ENCODE results near the gene IQCN. TPM values are rescaled to one million over a fixed set of nuclear protein-coding genes. Genes with fewer than 3 reads are reported as not detected.

IQCN gene
- 1.3 and 2.1 TPM in 2 replicates for total RNA-seq

DNA sequence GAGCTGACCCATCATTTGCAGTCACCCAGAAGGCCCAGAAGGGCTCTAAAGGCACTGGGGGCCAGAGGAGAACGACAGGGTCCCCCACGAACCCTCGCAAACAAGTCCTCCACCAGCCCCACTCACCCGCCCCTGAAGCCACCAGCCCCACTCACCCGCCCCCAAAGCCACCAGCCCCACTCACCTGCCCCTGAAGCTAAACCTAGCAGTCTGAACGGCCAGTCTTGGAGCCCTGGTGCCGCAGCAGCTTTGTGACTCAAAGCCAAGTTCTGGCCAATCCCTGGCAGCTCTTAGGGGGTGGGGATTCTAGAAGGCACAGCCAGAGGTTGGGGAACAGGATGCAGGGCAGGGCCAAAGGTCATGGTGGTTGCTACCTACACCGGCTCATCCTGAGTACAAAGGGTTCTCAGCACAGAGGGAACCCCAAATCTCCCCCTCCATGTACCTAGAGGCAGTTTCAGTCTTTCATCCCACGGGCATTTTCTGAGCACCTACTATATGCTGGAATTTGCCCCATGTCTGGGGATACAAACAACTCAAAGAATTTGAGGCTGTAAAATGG, at the start of gene IQCN:
IQCN (minus strand) TSS at position 234 of the 562 bp plus-strand sequence. CDS start 4,974 bp downstream, outside the sequence.

DNA sequence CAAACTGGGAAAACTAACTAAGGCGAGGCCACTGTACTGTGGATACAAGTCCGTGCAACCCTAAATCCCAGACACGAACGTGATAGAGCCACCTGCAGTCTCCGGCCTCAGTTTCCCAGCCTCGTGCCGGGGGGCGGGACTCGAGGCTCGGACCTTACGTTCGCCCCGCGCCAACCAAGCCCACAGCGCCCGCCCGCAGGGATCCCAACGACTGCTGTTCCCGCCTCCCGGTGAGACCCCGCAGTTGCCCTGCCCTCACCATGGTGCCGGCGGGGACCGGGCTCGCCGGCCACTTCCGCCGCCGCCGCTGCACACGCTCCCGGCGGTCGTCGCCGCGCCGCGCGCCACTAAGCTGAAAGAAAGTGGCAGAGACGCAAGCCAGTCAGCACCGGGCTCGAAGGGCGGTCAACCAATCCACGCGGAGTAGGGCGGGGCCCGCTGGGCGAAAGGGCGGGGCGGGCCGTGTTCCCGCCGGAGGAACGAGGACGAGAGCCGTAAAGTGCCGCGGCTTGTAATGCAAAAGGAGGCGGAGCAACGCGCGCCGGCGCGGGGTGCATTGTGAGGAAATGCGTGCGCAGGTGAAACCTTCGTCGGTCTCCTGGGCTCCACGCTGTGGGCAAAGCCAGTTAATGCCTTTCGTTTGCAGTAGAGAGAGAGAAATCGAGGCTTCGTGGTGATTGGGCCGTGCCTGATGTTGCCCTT, 48.7 kb upstream of the IQCN start, which contains the start of gene LSM4:
LSM4 (minus strand) TSS at position 318 of the 702 bp plus-strand sequence; CDS start at position 262, 56 bp downstream.

DNA sequence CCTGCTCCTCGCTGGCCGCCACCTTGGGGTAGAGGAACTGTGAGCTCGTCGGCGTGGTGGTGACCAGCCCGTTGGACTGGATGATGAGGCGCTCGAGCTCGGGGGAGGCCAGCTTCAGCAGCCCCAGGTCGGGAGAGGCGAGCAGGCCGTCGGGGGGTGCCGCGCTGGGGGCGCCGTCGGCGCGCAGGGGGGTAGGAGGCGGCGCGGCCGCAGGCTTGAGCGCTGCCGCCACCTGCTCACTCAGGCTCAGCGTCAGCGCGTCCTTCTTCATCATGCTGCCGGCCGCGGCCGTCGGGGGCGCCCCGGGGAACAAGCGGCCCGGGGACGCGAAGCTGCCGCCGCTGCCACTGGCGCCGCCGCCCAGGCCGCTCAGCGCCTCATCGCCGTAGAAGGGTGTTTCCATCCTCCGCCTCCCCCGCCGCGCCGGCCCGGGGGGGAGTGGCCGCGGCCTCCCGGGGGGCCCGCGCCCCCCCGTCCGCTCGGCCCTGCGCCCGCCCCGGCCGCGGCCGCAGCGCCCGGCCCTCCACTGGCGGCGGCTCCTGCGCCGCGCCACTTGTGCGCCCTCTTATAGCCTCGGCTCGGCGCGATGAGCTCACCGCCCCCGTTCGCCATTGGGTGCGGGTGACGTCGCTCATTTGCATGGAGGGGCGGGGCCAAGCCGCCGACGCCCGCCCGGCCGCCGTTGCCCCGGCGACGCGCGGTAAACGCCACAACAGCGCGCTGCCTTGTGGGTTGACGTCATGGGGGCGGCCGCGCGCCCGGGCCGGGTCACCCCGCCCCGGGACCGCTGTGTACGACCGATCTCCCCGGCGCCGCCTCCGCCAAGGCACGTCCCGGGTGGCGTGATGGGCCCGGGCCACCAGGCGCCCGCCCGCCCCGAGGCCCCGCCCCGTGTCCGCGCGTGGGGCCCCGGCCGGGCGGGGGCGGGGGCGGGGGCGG, 7.1 kb upstream of the IQCN start, which contains the start of gene JUND:
JUND (minus strand) TSS at position 541 of the 939 bp plus-strand sequence; CDS start at position 403, 138 bp downstream.

GRCh38 chr19:18225702-18226468, 48.4 kb downstream of the IQCN start, which contains the start of gene PDE4C:
TSS of gene PDE4C (minus strand) at chr19:18226438. CDS start at chr19:18226415, 23 bp downstream.

Small RNA genes within 50 kb of the gene (small RNA-seq; reads per million reads assigned to genes)
- not detected for gene MIR3188
- not detected for gene RPL39P38

Other genes starting within 250 kb of the IQCN start
- gene IL12RB1, start 187.5 kb downstream of the IQCN start, total RNA-seq, result 0.26 and 0.32 TPM in 2 replicates
- gene MAST3, start 176.7 kb downstream of the IQCN start, total RNA-seq, result 3.8 and 4.3 TPM in 2 replicates
- 22.7 and 30.7 TPM in 2 replicates for gene PIK3R2, start 121.3 kb downstream of the IQCN start, total RNA-seq
- 9.3 and 11.3 TPM in 2 replicates for gene IFI30, start 100.6 kb downstream of the IQCN start, total RNA-seq
- gene MPV17L2, start 81.2 kb downstream of the IQCN start, total RNA-seq, result 6.2 and 8.1 TPM in 2 replicates
- 0.65 and 1.2 TPM in 2 replicates for gene RAB3A, start 70.4 kb downstream of the IQCN start, total RNA-seq
- under 0.01 and 0.22 TPM in 2 replicates for gene PDE4C, start 48.0 kb downstream of the IQCN start, total RNA-seq
- gene JUND, start 7.2 kb upstream of the IQCN start, total RNA-seq, result 63.7 and 69.0 TPM in 2 replicates
- gene LSM4, start 48.6 kb upstream of the IQCN start, total RNA-seq, result 77.4 and 80.5 TPM in 2 replicates
- 23.5 and 28.8 TPM in 2 replicates for gene PGPEP1, start 66.1 kb upstream of the IQCN start, total RNA-seq
- 31.0 and 32.9 TPM in 2 replicates for gene GDF15, start 111.7 kb upstream of the IQCN start, total RNA-seq
- 0.22 and 0.39 TPM in 2 replicates for gene LRRC25, start 123.2 kb upstream of the IQCN start, total RNA-seq
- 54.4 and 65.7 TPM in 2 replicates for gene SSBP4, start 144.9 kb upstream of the IQCN start, total RNA-seq
- 8.5 and 9.3 TPM in 2 replicates for gene ISYNA1, start 163.7 kb upstream of the IQCN start, total RNA-seq
- 12.4 and 13.8 TPM in 2 replicates for gene ELL, start 247.6 kb upstream of the IQCN start, total RNA-seq

All from articular chondrocyte of knee joint (primary cell).